ENCODE measurements around the gene ZNF808. TPM values are rescaled to one million over a fixed set of nuclear protein-coding genes. Genes with fewer than 3 reads are reported as not detected.
A peak's percentile ranks its signal among the peaks of the same experiment; 100 is the strongest.
"Not testable (repeated sequence)": the region's sequence is repeated elsewhere in the genome, so short reads cannot be mapped to it uniquely, and the experiment has no call there.

Gene ZNF808
- total RNA-seq, 2 experiments from 2014 or later, result 25.7 to 29.9 TPM

DNA sequence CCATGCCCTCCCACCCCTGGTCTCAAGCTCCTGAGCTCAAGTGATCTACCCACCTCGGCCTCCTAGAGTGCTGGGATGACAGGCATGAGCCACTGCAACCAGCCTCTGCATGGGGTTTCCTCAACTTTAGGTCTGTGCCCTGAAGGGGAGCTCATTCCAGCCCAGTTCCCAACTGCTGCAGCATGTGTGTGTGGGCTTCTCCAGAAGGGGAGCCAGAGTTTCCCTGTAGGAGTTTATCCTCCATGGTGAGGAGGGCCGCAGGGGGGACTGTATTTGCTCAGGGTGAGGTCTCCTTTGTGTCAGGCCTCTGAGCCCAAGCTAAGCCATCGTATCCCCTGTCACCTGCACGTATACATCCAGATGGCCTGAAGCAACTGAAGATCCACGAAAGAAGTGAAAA, 11.3 kb upstream of the ZNF808 start:
- Mint-ChIP-seq H3K36me3 (ENCODE audit: low read depth) (peaks cover 25% of the 10 kb centered on the region), H3K4me1 (no peaks in the 10 kb centered on the region), H3K4me3 (no peak overlapping the region), H3K27ac (no peak overlapping the region), H3K9me3 (ENCODE audit: low read depth) (peaks cover 55% of the 10 kb centered on the region), H3K27me3 (no peaks in the 10 kb centered on the region)
- ChIA-PET POLR2A (no interaction called here), CTCF (no interaction called here)
- intact Hi-C loops (cut with DNase I, micrococcal nuclease), result no loop called here
- ATAC-seq (no peak), DNase-seq (no peak)

DNA sequence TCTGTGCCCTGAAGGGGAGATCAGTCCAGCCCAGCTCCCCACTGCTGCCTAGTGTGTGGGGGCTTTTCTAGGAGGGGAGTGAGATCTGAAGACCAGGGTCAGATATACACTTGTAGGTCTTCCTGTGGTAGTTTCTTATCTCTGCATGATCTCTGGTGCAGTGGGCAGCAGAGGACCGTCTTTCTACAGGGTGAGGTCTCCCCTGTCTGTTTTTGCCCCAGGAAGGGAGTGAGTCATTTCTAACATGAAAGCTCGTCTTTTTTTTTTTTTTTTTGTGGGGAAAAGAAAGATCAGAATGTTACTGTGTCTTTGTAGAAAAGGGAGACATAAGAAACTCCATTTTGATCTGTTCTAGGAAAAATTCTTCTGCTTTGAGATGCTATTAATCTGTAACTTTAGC, 8.8 kb upstream of the ZNF808 start:
- Mint-ChIP-seq H3K9me3 (ENCODE audit: low read depth) (peaks cover 45% of the 10 kb centered on the region), H3K4me3 (no peak overlapping the region)
- CTCF ChIA-PET, result no interaction called here

DNA sequence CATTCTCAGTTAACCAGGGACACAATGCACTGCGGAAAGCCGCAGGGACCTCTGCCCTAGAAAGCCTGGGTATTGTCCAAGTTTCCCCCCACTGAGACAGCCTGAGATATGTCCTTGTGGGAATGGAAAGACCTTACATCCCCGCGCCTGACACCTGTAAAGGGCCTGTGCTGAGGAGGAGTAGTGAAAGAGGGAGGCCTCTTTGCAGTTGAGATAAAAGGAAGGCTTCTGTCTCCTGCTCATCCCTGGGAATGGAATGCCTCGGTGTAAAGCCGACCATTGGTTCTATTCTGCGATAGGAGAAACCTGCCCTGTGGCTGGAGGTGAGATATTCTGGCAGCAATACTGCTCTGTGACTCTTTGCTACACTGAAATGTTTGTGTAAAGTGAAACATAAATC, 8.3 kb upstream of the ZNF808 start:
- H3K4me1 Mint-ChIP-seq; intact Hi-C loops (cut with DNase I, micrococcal nuclease); H3K27me3 Mint-ChIP-seq; DNase-seq; ATAC-seq; H3K27ac Mint-ChIP-seq; H3K4me3 Mint-ChIP-seq; CTCF ChIA-PET: not testable (repeated sequence)
- peaks cover 41% of the 10 kb centered on the region for H3K9me3 Mint-ChIP-seq (ENCODE audit: low read depth)
- POLR2A ChIA-PET, result interaction anchor here (0.6 kb wide), 1 partner anchor 8 kb away, joined by 3 read pairs; no protein-coding TSS in a partner anchor
- peaks cover 12% of the 10 kb centered on the region for H3K36me3 Mint-ChIP-seq (ENCODE audit: low read depth)

More for the DNA sequence above, 8.8 kb upstream of the ZNF808 start:
- POLR2A ChIA-PET, result interaction anchor here (0.6 kb wide), 1 partner anchor 8 kb away, joined by 3 read pairs; no protein-coding TSS in a partner anchor
- intact Hi-C loops (cut with DNase I, micrococcal nuclease), result no loop called here
- DNase-seq (no peak), ATAC-seq (no peak)
- H3K27ac Mint-ChIP-seq, result no peak overlapping the region
- H3K27me3 Mint-ChIP-seq, result no peaks in the 10 kb centered on the region
- no peaks in the 10 kb centered on the region for H3K4me1 Mint-ChIP-seq
- peaks cover 16% of the 10 kb centered on the region for H3K36me3 Mint-ChIP-seq (ENCODE audit: low read depth)

- Mint-ChIP-seq H3K36me3 (ENCODE audit: low read depth) (peaks cover 9% of the 10 kb centered on the region), H3K9me3 (ENCODE audit: low read depth) (peaks cover 40% of the 10 kb centered on the region), H3K4me1 (no peaks in the 10 kb centered on the region), H3K27me3 (no peaks in the 10 kb centered on the region), H3K27ac (no peak overlapping the region), H3K4me3 (no peak overlapping the region)
- CTCF ChIA-PET, result no interaction called here
- ATAC-seq, result no peak
- POLR2A ChIA-PET, result no interaction called here
- no peak for DNase-seq
- intact Hi-C loops (cut with DNase I, micrococcal nuclease), result no loop called here
Observed at GRCh38 chr19:52520013-52520412, 7.5 kb upstream of the ZNF808 start.

- CTCF ChIA-PET, result no interaction called here
- peaks cover 5% of the 10 kb centered on the region for H3K4me1 Mint-ChIP-seq
Observed at GRCh38 chr19:52522551-52522950, 4.9 kb upstream of the ZNF808 start.

GRCh38 chr19:52524086-52524485, 3.4 kb upstream of the ZNF808 start:
- intact Hi-C loops (cut with DNase I, micrococcal nuclease), result no loop called here
- Mint-ChIP-seq H3K4me3 (no peak overlapping the region), H3K9me3 (ENCODE audit: low read depth) (peaks cover 27% of the 10 kb centered on the region), H3K36me3 (ENCODE audit: low read depth) (peaks cover 13% of the 10 kb centered on the region), H3K27ac (no peak overlapping the region), H3K27me3 (no peaks in the 10 kb centered on the region), H3K4me1 (peaks cover 15% of the 10 kb centered on the region)
- no peak for ATAC-seq
- no peak for DNase-seq
- CTCF ChIA-PET, result no interaction called here
- POLR2A ChIA-PET, result no interaction called here

More at GRCh38 chr19:52522551-52522950, 4.9 kb upstream of the ZNF808 start:
- intact Hi-C loops (cut with DNase I, micrococcal nuclease), result no loop called here
- POLR2A ChIA-PET, result no interaction called here
- DNase-seq, result peak; percentile 13
- Mint-ChIP-seq H3K27me3 (no peaks in the 10 kb centered on the region), H3K4me3 (no peak overlapping the region), H3K9me3 (ENCODE audit: low read depth) (peaks cover 31% of the 10 kb centered on the region), H3K36me3 (ENCODE audit: low read depth) (peaks cover 3% of the 10 kb centered on the region), H3K27ac (no peak overlapping the region)
- no peak for ATAC-seq

- ChIA-PET CTCF (no interaction called here), POLR2A (interaction anchor here (0.5 kb wide), 1 partner anchor 206 kb away, joined by 3 read pairs; no protein-coding TSS in a partner anchor)
- ATAC-seq (peak; percentile 2), DNase-seq (no peak)
- intact Hi-C loops (cut with DNase I, micrococcal nuclease), result loop anchor here (1.0 to 5.0 kb wide), 20 partner anchors 7 to 805 kb away; partner anchors contain the start of genes ZNF83 (in 2 of the 2), ZNF160 (in 1 of the 2), ZNF320 (in 1 of the 2) and ZNF528 (in 1 of the 2)
- Mint-ChIP-seq H3K27ac (peak overlapping the region; percentile 94), H3K4me3 (peak overlapping the region; percentile 91), H3K27me3 (no peaks in the 10 kb centered on the region), H3K4me1 (peaks cover 23% of the 10 kb centered on the region), H3K36me3 (ENCODE audit: low read depth) (peaks cover 25% of the 10 kb centered on the region), H3K9me3 (ENCODE audit: low read depth) (peaks cover 5% of the 10 kb centered on the region)
Observed at GRCh38 chr19:52527956-52528351, 486 bp downstream of the ZNF808 start.

DNA sequence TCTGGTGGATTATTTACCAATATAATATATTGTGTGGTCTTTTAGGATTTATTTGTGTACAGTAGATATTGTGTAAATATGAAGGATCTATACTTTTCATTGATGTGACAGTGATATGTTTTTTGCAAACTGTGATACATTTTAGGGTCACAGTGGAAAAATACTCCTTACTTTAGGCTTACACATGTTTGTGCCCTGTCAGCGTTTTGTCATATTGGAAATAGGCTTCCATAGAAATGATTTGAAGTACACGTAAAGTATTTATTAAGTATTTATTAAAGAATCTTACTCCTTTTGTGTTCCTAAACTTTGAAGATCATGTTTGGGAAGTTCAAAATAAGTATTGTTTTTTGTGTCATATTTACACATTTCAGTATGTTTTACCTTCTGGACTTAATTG, 5.0 kb downstream of the ZNF808 start:
- ChIA-PET CTCF (interaction anchor here (0.5 to 0.7 kb wide), 2 partner anchors 159 to 884 kb away, joined by 3 read pairs; no protein-coding TSS in a partner anchor), POLR2A (no interaction called here)
- no peak overlapping the region for H3K27ac Mint-ChIP-seq
- intact Hi-C loops (cut with DNase I, micrococcal nuclease), result no loop called here
- peaks cover 2% of the 10 kb centered on the region for H3K9me3 Mint-ChIP-seq (ENCODE audit: low read depth)
- DNase-seq, result no peak
- no peaks in the 10 kb centered on the region for H3K27me3 Mint-ChIP-seq
- peaks cover 40% of the 10 kb centered on the region for H3K36me3 Mint-ChIP-seq (ENCODE audit: low read depth)
- H3K4me1 Mint-ChIP-seq, result peaks cover 37% of the 10 kb centered on the region
- ATAC-seq, result no peak
- no peak overlapping the region for H3K4me3 Mint-ChIP-seq

- no peak for ATAC-seq
- no peak overlapping the region for H3K27ac Mint-ChIP-seq
- intact Hi-C loops (cut with DNase I, micrococcal nuclease), result loop anchor here in 1 of 2 experiments (2.0 kb wide), 3 partner anchors 201 to 395 kb away; partner anchors contain the start of genes ZNF611, ZNF616 and ZNF836
- H3K4me1 Mint-ChIP-seq, result peaks cover 34% of the 10 kb centered on the region
- no peaks in the 10 kb centered on the region for H3K27me3 Mint-ChIP-seq
- peaks cover 6% of the 10 kb centered on the region for H3K9me3 Mint-ChIP-seq (ENCODE audit: low read depth)
- peaks cover 39% of the 10 kb centered on the region for H3K36me3 Mint-ChIP-seq (ENCODE audit: low read depth)
- ChIA-PET POLR2A (no interaction called here), CTCF (no interaction called here)
- DNase-seq, result no peak
- H3K4me3 Mint-ChIP-seq, result peak overlapping the region; percentile 26
Observed at GRCh38 chr19:52533901-52534300, 6.4 kb downstream of the ZNF808 start.

- peak overlapping the region; percentile 94 for H3K27ac Mint-ChIP-seq
- H3K9me3 Mint-ChIP-seq (ENCODE audit: low read depth); POLR2A ChIA-PET; CTCF ChIA-PET; H3K27me3 Mint-ChIP-seq: not testable (repeated sequence)
- H3K4me3 Mint-ChIP-seq, result peak overlapping the region; percentile 83
- H3K4me1 Mint-ChIP-seq, result peaks cover 30% of the 10 kb centered on the region
- ATAC-seq (peak; percentile 3), DNase-seq (peak; percentile 47)
- peaks cover 42% of the 10 kb centered on the region for H3K36me3 Mint-ChIP-seq (ENCODE audit: low read depth)
- intact Hi-C loops (cut with DNase I, micrococcal nuclease), result loop anchor here (1.0 to 2.0 kb wide), 6 partner anchors 8 to 830 kb away; partner anchors contain the start of genes ZNF808 (in 2 of the 2), ZNF525 (in 1 of the 2), ZNF611 (in 1 of the 2) and ZNF616 (in 1 of the 2)
Observed at GRCh38 chr19:52535385-52535770, 7.9 kb downstream of the ZNF808 start.

- peaks cover 10% of the 10 kb centered on the region for H3K9me3 Mint-ChIP-seq (ENCODE audit: low read depth)
- DNase-seq (peak; percentile 97), ATAC-seq (peak; percentile 94)
- ChIA-PET POLR2A (no interaction called here), CTCF (interaction anchor here (0.6 kb wide), 1 partner anchor 481 kb away, joined by 4 read pairs; no protein-coding TSS in a partner anchor)
- peak overlapping the region; percentile 94 for H3K27ac Mint-ChIP-seq
- intact Hi-C loops (cut with DNase I, micrococcal nuclease), result loop anchor here (1.0 to 2.0 kb wide), 8 partner anchors 9 to 829 kb away; partner anchors contain the start of genes ZNF701 (in 2 of the 2), ZNF808 (in 2 of the 2), ZNF525 (in 1 of the 2) and ZNF611 (in 1 of the 2)
- peak overlapping the region; percentile 83 for H3K4me3 Mint-ChIP-seq
- peaks cover 28% of the 10 kb centered on the region for H3K4me1 Mint-ChIP-seq
- no peaks in the 10 kb centered on the region for H3K27me3 Mint-ChIP-seq
- peaks cover 47% of the 10 kb centered on the region for H3K36me3 Mint-ChIP-seq (ENCODE audit: low read depth)
Observed at GRCh38 chr19:52535771-52536447, 8.4 kb downstream of the ZNF808 start.

GRCh38 chr19:52536448-52536800, 9.0 kb downstream of the ZNF808 start:
- Mint-ChIP-seq H3K4me1 (peaks cover 26% of the 10 kb centered on the region), H3K4me3 (peak overlapping the region; percentile 83), H3K36me3 (ENCODE audit: low read depth) (peaks cover 52% of the 10 kb centered on the region), H3K9me3 (ENCODE audit: low read depth) (peaks cover 10% of the 10 kb centered on the region), H3K27ac (peak overlapping the region; percentile 94), H3K27me3 (no peaks in the 10 kb centered on the region)
- DNase-seq, result peak; percentile 71
- ChIA-PET POLR2A (no interaction called here), CTCF (interaction anchor here (0.6 kb wide), 1 partner anchor 480 kb away, joined by 4 read pairs; no protein-coding TSS in a partner anchor)
- intact Hi-C loops (cut with DNase I, micrococcal nuclease), result loop anchor here in 1 of 2 experiments (1.0 to 2.0 kb wide), 3 partner anchors 34 to 348 kb away; partner anchors contain the start of gene ZNF701
- ATAC-seq, result peak; percentile 49

All from activated CD4-positive, alpha-beta T cell treated with anti-CD3 and anti-CD28 coated beads for 36 hours (primary cell).